GM18520 (cell line): ENCODE results near the gene ITGB1BP1.

Experiments
- ATAC-seq: cut with Tn5 transposase; IDR thresholded peaks from one replicate; pipeline ENCODE4 v1.9.1; 2021; ENCODE audit not compliant: unreplicated experiment

The ITGB1BP1 gene

DNA sequence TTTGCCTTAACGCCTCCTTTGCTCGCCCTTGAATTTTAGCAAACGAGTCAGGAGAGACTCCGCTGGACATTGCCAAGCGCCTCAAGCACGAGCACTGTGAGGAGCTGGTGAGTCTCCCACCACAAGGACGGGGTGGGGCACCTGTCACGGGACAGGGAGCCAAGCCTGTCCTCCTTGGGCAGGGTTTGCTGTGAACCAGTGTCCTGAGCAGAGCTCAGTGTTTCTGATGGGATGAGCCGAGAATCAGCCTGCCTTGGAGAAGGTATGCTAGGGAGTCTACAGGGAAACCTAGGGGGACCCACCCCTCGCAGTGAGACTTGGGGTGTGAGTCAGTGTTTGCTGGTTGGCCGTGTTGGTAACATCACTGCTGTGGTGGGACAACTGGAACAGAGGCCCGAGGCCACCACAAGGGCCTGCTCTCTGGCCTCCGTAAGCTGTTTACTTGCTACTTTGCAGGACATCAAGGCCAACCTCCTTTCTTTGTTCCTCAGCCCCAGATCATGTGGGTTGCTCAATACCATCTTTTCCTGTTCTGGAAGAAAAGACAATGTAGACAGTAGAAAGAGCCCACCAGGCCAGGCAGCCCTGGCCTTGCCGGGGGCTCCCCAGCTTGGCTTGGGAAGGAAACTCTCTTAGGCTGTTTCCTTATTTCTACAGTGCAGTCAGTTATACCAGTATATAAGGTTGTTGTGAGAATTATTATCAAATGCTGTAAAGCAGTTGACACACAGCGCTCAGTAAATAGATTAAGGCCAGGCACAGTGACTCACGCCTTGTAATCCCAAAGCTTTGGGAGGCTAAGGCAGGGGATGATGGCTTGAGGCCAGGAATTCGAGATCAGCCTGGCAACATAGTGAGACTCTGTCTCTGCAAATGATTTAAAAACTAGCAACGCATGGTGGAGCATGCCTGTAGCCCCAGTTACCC is 42.4 kb downstream of the ITGB1BP1 start:
- no peak for ATAC-seq

DNA sequence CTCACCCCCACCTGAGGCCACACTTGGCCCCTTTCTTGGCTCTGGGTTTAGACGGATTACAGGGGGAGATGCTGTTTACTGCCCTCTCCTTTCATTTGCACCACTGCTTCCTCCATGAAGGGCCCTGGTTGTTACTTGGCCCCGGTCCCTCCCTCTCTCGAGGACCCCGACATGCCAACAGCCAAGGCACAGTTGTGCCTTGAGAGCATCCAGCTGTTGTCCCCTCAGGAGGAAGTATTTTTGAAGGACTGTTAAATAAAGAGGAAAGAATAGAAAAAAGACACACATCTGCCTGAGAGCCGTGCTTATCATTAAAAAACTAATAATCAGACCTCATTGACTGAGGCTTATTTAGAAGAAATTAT is 44.0 kb downstream of the ITGB1BP1 start:
- ATAC-seq: no peak

DNA sequence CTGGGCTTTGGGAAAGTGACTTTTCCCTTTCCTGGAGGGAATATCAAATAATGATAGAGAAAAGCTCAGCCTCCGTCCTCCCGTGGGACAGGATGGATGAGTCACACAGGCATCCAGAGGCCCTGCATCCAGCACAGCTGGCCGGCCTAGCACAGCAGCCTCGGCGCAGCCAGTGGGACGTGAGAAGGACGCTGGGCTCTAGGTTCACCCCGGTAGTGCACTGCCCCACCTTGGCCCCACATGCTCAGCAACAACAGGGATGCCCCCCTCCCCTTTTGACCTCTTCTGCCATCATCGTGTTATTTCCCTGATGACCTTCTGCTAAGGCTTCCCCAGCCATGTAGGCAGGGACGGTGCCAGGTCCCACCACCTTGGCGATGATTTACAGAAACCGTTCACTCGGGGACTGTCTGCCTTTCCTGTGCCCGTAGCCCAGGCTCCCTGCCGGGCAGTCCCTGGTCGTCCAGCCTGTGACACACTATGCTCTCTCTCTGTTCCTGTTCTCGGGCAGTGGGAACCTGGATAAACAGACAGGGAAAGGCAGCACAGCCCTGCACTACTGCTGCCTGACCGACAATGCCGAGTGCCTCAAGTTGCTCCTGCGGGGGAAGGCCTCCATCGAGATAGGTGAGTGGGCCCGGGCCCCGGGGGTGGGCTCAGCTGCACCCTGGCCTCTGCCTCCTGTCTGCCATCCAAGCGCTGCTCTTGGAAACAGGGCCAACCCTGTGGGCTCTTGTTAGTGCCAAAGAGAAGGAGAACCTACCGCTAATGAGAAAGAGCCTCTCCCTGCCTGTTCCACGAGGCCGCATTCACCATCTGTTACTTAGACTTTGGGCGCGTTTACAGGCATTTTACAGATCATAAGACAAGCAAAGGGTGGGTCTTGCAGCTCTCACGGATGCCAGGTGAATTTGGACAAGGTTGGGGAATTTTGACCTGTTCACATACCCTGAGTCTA is 44.6 kb downstream of the ITGB1BP1 start:
- ATAC-seq: no peak

DNA sequence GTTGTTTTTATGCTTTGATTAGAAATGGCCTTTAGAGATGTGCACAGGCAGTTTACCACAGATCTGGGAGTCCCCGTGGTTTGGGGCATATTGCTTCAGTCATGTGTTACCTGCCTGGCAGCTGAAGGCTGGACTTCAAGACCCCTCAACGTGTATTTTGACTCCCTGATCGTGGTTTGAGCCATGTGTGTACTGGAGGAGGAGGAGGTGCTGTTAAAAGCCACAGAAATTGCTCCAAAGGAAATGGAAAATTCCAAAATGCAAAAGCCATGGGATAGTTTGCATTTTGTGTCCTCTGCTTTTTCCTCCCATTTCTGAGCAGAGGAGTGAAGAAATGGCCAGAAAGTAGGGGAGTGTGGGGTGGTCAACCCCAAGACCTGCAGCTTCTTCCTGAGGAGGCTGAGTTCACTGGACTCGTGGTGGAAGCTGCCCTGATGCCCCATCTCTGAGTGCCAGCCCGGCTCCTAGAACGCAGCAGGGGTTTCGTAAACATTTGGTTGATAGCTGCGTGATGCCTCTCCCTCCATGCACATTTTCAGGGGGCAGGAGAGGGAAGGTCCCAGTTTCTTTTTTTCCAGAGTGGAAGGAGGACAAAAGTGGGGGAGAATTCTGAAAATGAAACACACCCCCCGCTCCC is 45.7 kb downstream of the ITGB1BP1 start:
- ATAC-seq: no peak

DNA sequence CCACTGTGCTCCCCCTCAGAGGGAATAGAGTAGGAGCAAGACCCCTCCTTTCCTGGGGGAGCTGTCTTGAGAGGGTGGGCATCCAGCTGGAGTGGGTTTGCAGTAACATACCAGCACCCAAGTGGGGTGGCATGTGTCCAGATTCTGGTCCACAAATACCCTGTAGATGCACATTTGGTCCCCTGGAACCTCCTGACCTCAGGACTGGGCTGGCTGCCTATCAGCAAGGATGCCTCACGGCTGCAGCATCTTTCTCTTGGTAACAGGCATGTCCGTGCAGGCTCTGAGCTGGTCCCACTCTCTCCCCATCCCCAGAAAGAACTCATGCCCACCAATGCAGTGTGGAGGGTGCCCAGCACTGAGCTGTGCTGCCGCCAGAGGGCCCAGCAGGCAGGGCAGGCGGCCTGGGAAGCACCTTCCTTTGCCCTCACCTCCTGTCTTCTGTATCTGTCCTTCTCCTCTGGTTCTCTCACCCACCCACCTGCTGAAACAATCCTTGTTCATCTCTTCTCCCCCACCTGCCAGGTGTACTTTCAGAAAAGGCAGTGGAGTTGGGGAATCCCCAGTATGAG is 47.4 kb downstream of the ITGB1BP1 start:
- ATAC-seq: no peak

DNA sequence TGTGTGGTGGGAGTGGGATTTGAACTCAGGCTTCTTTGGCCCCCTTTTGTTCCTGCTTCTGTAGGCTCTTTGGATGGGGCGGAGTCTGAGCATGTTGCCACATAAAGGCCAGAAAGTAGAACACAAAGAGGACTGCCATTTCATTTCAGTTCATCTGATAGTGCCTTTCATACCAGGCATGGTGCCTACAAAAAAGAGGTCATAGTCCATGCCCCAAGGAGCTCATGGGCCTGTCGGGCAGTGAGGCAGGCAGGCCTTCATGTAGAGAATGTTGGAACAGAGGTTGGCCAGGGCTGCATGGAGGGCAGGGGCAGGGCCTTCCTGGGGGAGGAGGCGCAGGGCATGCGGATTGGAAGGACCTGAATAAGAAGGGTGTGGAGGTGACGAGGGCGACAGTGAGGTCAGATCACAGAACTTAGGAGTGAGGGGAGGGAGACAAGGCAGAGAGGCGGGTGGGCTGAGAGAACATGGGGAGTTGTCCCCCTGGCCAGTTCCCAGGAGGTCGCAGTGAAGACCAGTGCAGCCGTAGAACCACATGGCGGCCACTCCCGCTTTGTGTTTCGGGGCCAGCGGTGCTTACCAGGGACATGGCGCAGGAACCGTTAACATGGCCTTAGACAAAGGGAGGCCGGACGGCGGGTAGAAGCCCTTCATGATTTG is 49.1 kb downstream of the ITGB1BP1 start:
- no peak for ATAC-seq

DNA sequence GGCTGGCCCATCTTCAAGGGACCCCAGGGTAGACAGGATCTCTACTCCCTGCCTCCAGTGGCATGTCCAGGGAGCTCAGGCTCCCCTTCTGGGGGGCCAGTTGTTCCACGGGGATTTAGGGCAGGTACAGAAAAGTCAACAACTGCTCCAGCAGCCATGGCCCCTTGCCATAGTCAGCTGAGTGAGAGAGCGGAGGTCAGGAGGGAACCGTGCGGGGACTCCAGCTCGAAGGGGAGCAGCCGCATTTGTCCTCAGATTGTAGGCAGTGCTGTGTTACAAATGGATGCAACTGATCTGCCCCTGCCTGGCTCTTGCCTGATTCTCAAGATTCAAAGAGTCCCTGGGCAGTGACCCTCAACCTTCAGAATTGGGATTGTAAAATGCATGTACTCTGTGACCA is 49.9 kb downstream of the ITGB1BP1 start:
- ATAC-seq: no peak

DNA sequence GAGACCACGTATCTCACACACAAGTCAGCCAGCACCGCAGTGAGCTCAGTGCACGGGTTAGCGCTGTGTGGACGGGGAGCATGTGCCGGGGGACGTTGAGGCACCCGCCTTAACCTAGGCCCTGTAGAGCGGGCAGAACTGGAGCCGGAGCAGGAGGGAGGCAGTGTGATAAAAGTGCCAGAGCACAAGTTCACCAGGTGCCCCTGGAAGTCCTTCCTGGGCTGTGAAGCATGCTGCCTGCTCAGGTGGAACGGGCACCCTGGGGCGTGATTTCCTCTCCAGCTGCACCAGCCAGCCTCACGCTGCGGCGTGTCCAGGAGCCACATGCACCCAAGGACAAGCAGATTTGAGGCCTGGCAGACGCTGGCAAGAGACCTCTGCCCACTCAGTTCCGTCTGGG is 50.3 kb downstream of the ITGB1BP1 start:
- no peak for ATAC-seq

DNA sequence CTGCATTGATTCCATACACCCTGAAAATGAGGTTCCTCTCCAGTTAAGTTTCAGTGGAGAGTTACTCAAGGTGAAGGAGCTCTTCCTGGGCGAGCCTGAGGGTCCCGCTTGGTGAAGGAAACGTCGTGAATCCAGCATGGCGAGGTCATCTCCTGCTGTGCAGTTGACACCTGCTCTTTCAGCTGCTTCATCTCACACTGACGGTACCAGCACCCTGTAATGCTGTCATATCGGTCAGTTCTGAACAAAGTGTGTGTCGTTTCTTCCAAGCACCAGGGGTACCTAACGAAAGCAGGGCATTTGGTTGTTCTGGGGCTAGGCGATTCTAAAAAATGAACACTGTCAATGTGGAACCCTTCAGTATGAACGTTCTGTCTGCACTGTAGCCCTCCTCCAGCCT is 52.6 kb downstream of the ITGB1BP1 start:
- ATAC-seq: no peak

DNA sequence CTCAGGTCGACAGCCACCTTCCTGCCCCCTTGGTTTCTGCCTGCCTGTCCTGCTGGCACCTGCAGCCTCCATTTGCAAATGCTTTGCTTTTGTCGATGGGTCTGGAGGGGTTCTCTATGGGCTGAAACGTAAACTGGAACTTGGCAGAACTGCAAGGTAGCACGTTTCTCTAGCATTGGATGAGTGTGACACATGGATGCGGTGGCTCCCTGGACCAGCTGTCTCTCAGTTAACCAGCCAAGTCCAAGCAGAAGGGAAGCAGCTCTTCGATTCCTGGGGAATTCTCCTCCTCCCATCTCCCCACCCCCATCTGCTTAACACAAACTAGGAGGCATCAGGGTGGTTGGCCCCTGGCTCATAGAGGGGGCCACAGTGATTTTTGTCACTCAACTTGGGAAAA is 57.3 kb downstream of the ITGB1BP1 start:
- ATAC-seq: no peak

DNA sequence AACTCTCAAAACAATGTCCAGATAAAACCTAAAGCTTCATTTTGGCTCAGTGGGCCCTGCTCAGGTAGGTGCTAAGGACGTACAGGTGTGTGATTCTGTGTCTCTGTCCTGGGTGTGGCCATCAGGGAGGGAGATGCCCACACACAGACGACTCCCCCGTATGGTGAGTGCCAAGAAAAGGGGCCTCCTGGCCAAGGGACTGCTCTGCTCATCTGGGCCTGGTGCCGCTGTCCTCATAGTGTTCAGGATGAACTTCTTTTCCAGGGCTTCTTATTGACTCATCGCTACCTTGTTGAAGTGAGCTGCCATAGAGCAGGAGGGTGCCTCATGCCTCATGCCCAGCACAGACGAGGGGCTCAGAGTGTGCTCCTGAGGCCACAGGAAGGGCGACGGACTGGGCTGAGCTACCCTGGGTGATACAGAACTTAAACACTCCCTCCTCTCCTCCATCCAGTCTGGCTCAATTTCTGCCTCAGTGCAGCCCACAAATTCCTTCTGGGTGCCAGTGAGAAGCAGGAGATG is 57.8 kb downstream of the ITGB1BP1 start:
- ATAC-seq: no peak

DNA sequence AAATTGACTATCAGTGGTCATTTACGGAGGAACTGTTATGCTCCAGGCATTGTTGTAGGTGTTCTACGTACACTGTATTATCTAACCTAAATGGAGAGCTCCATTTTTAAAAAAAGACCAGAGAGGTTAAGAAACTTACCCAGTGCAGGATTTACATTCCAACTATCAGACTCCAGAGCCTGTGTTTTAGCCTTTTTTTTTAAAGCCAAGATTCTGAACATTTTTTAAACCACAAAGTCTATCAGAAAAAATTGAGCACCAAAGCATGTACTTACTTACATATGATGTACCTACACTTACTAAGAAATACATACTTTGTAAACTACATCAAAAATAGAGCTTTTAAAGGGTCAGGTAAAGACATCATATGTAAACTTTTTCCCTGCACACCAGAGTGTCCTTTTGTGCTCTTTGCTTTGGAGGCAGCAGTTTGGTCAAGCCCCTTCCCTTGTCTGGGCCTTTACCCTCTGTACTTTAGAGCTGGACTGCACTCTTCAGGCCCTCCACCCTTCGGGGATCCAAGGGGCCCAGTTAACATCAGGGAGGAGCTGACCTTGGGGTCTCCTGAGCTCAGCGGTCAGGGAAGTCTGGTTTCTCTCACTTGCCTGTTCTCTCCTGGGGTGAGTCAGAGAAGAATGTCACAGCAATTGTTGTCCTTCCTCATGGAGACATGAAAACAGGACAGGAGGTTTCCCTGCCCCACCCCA is 58.4 kb downstream of the ITGB1BP1 start:
- ATAC-seq: no peak

DNA sequence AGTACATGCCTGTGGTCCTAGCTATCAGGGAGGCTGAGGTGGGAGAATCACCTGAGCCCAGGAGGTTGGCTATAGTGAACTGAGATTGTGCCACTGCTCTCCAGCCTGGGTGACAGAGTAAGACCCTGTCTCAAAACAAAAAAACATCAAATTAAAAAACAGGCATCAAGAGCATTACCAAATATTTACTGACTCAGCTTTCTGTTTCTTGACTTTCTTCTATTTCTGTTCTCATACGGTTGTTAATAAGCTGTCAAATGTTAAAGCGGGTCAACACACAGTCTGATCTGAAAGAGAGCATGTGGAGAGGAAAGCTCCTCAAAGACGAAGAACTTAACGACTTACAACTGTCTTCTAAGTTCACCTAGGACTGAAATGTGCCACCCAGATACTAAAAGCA is 59.0 kb downstream of the ITGB1BP1 start:
- ATAC-seq: no peak

DNA sequence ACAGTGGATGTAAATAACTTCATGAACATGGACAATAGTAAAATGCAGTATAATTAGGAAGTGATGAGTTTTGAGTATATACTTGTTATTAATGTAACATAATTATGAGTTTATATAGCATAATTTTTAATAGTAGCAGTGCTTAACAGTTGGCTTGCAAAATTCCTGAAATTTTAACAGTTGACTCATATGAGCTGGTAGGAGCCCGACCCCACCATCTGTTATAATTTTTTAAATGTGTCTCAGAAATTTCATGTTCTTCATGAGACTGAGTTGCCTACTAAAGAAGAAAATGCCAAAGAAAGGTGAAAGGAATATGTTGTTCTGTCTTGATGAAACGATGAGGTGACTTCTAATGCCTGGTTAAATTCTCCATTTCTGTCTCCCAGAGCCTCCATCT is 62.6 kb downstream of the ITGB1BP1 start:
- ATAC-seq: no peak

DNA sequence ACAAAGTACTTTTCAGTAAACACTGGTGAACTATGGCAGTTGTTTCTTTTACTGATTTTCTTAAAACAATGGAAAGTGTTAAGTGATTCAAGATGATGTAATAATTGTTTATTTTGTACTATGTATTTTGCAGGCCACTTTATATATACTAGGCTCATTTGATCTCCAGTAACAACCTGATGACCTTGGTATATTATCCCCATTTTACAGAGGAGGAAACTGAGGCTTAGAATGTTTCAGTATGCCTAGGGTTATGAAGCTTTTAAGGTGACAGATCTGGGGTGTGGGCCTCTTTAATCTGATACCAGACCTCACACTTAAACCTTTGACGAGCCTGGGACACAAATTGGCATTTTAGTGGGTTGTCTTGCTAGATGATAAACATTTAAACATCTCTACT is 63.2 kb downstream of the ITGB1BP1 start:
- ATAC-seq: no peak

DNA sequence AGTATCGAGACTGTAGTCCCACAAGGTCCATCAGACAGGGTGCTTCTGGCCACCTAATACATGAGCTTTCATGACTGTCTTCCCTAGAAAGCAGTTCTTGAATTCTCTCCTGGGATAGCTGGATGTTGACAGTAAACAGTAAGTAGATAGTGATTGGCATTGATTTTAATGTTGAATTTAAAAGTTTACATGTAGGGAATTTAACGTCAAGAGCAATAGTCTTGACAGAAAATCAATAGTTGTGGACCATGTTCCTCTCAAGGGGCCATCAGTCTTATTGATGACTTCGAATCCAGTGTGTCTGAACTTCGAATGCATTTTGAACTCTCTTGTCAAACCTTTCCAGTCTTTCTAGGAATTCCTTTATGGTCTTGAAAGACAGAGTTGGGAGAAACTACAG is 63.9 kb downstream of the ITGB1BP1 start:
- ATAC-seq: no peak

DNA sequence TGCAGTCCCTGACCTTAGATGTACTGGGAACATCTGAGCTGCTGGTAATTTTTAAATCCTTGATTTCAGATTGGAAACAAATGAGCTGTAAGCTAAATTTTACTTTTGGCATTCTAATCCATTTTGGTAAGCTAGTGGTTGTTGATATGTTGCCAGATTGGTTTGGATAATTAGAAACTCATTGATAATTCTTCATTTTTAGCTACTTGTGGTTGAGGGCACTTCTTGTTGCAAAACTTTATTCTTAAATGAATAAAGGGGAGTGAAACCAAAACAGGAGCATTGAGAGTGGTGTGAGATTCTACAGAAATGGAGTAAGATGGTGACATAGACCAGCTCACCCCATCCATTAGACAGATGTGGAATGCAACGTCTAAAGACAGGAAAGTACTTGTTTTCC is 64.5 kb downstream of the ITGB1BP1 start:
- no peak for ATAC-seq

DNA sequence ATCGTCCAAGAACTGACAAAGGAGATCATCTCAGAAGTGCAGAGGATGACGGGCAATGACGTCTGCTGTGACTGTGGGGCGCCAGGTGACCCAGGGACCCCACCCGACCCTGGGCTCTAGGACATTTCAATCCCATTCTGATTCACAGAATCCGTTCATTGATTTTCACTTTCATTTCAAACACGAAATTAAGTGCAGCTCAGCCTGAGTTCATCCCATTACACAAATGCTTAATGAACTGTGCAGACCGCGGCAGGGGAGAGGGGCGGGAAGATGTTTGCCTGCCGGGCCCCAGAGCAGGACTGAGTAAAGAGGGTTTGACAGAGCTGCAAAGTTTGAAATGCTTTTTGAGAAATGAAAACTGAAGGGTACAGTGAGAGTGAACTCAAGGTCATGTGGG is 67.1 kb downstream of the ITGB1BP1 start:
- no peak for ATAC-seq

DNA sequence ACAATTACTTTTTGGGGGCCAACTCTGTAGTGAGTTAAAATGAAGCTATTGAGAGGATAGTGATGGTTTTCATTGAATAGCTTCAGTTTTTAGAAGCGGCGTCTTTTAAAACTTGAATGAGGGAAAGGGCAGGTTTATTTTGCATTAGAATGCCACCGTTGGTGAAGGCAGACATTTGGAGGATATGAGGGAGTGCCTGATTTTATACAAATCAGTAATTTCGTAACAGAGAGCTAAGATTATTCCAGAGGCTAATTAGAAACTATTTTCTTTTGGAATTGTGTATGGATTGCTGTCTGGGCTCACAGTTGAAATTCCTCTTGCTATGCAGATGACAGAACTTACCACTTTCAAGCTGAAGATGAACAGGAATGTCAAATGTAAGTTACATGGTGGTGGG is 67.6 kb downstream of the ITGB1BP1 start:
- no peak for ATAC-seq

DNA sequence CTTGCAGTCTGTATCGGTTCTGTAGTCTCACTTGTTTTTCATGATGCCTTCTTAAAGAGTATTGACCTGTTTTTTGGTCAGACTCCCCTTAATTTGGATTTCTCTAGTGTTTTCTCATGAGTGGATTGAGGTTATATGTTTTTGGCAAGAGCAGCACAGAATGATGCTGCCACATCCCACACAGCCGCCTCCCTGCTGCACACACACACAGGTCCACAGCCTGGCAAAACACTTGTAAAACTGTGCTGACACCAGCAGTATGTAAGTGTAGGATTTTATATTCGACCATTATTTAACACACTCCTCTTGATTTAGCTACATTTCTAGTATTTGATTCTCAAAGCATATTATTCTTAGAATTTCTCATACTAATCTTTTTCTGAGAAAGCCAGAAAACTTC is 68.1 kb downstream of the ITGB1BP1 start:
- no peak for ATAC-seq
